GM20000 (cell line): Measurements from ENCODE around the gene SH3BP4.

Experiments used
- DNase-seq: peaks from one replicate; pipeline ENCODE4 v3.0.0; 2012; ENCODE audit warnings: low spot score
- CTCF ChIP-seq: IDR thresholded peaks from 2 replicates; pipeline ENCODE4 v1.5.1; 2012; ENCODE audit warnings: mild to moderate bottlenecking, control low read depth; ENCODE audit errors: extremely low read depth, missing control alignments

SH3BP4 gene

GRCh38 chr2:234914371-234915154 lies 37.3 kb upstream of the SH3BP4 start:
- TF ChIP-seq CTCF = no peak
- DNase-seq = no peak

GRCh38 chr2:234916674-234917073 lies 35.1 kb upstream of the SH3BP4 start:
- TF ChIP-seq CTCF = no peak
- DNase-seq = no peak

GRCh38 chr2:234917211-234917975 lies 34.4 kb upstream of the SH3BP4 start:
- no peak for TF ChIP-seq CTCF
- no peak for DNase-seq

- DNase-seq = no peak
- TF ChIP-seq CTCF = no peak
Measured at GRCh38 chr2:234919711-234920110, 32.1 kb upstream of the SH3BP4 start.

GRCh38 chr2:234920836-234921235 lies 31.0 kb upstream of the SH3BP4 start:
- no peak for DNase-seq
- no peak for TF ChIP-seq CTCF

- no peak for TF ChIP-seq CTCF
- DNase-seq = no peak
Measured at GRCh38 chr2:234929002-234929401, 22.8 kb upstream of the SH3BP4 start.

- no peak for DNase-seq
Measured at GRCh38 chr2:234930397-234930796, 21.4 kb upstream of the SH3BP4 start.

More at GRCh38 chr2:234930397-234930796, 21.4 kb upstream of the SH3BP4 start:
- no peak for TF ChIP-seq CTCF
